HL-60 (cell line): ENCODE data around the gene FSCN2.
"Not testable (repeated sequence)": the region's sequence is repeated elsewhere in the genome, so short reads cannot be mapped to it uniquely, and the experiment has no call there.

Source experiments
- DNase-seq, 2 experiments: peaks; one replicate each; pipeline ENCODE4 v3.0.0-alpha.2; 2010 to 2020; ENCODE audit warnings: low read depth in 1 of 2, low spot score in 1 of 2
- H3K27ac ChIP-seq: fragments of 250-450 bp; sonication (Bioruptor Pico); replicated peaks from 2 replicates; pipeline ENCODE4 v1.5.1; 2020; ENCODE audit warnings: mild to moderate bottlenecking, moderate library complexity
- H3K27me3 ChIP-seq: fragments of 250-450 bp; sonication (Bioruptor Pico); 2 replicates; pipeline ENCODE4 v1.5.1; 2021; ENCODE audit warnings: mild to moderate bottlenecking, moderate library complexity; ENCODE audit not compliant: insufficient read depth, poor library complexity, severe bottlenecking
- H3K4me3 ChIP-seq: replicated peaks from 2 replicates; pipeline ENCODE4 v1.5.1; 2011; ENCODE audit warnings: mild to moderate bottlenecking, control low read depth, low read length; ENCODE audit not compliant: insufficient read depth
- CTCF ChIP-seq: IDR thresholded peaks from one replicate; pipeline ENCODE4 v1.5.1; 2011; ENCODE audit warnings: low read length, control low read depth, inconsistent platforms; ENCODE audit not compliant: insufficient read depth
- GABPA ChIP-seq: IDR thresholded peaks from 2 replicates; pipeline ENCODE4 v1.6.1; 2012; ENCODE audit warnings: low read depth
- POLR2AphosphoS5 ChIP-seq: IDR thresholded peaks from 2 replicates; pipeline ENCODE4 v1.6.1; 2012; ENCODE audit warnings: low read depth
- REST ChIP-seq: IDR thresholded peaks from 2 replicates; pipeline ENCODE4 v1.6.1; 2012; ENCODE audit warnings: low read depth; ENCODE audit not compliant: insufficient replicate concordance
- SPI1 ChIP-seq: IDR thresholded peaks from 2 replicates; pipeline ENCODE4 v1.6.1; 2012; ENCODE audit warnings: low read depth, mild to moderate bottlenecking, borderline replicate concordance

The FSCN2 gene

GRCh38 chr17:81583589-81584342, 55.6 kb downstream of the FSCN2 start:
- H3K27ac ChIP-seq = no peak overlapping the region
- TF ChIP-seq GABPA (no peak), CTCF (no peak), SPI1 (no peak), POLR2AphosphoS5 (no peak), REST (no peak)
- no peak for DNase-seq

GRCh38 chr17:81584771-81585170, 56.6 kb downstream of the FSCN2 start:
- not testable (repeated sequence) for H3K4me3 ChIP-seq, DNase-seq, H3K27ac ChIP-seq, H3K27me3 ChIP-seq

More at GRCh38 chr17:81583589-81584342, 55.6 kb downstream of the FSCN2 start:
- Histone ChIP-seq H3K4me3 (no peak overlapping the region), H3K27me3 (no peaks in the 10 kb centered on the region)

GRCh38 chr17:81586096-81586495, 57.9 kb downstream of the FSCN2 start:
- no peaks in the 10 kb centered on the region for H3K27me3 ChIP-seq
- no peak for DNase-seq
- H3K4me3 ChIP-seq = no peak overlapping the region
- no peak for TF ChIP-seq POLR2AphosphoS5
- TF ChIP-seq GABPA = no peak
- TF ChIP-seq CTCF = no peak
- TF ChIP-seq SPI1 = no peak
- TF ChIP-seq REST = no peak
- H3K27ac ChIP-seq = no peak overlapping the region
